ENCODE results near the gene ERRFI1. TPM values are rescaled to one million over a fixed set of nuclear protein-coding genes. Genes with fewer than 3 reads are reported as not detected.

Gene ERRFI1
- total RNA-seq, 4 donors from 2014 or later, result 308 to 587 (median 435) TPM

- intact Hi-C loops (cut with DNase I), result no loop called here
- Histone ChIP-seq H3K9me3 (no peaks in the 10 kb centered on the region), H3K4me1 (peaks cover 44 to 96% (median 93%) of the 10 kb centered on the region in 4 donors), H3K27ac (replicated peaks in 1 of 4) (peak overlapping the region; percentile 90 to 98 (median 95)), H3K36me3 (peaks cover 30 to 47% (median 44%) of the 10 kb centered on the region in 4 donors), H3K27me3 (no peaks in the 10 kb centered on the region), H3K4me3 (peak overlapping the region; percentile 5 to 38 (median 28))
- WGBS, result 33% methylated on average over 2 of the region's 2 CpGs
- DNase-seq (ENCODE audit: extremely low spot score), result no peak
- TF ChIP-seq POLR2A (IDR thresholded peaks at IDR 0.05; ENCODE audit: low read depth) (no peak), POLR2AphosphoS5 (IDR thresholded peaks at IDR 0.05) (peak; percentile 33 to 43)
Measured at GRCh38 chr1:8015809-8016165, 10.3 kb downstream of the ERRFI1 start.

GRCh38 chr1:8015036-8015808 is 10.9 kb downstream of the ERRFI1 start:
- 22% methylated on average over 8 of the region's 8 CpGs for WGBS
- Histone ChIP-seq H3K4me1 (peaks cover 40 to 95% (median 91%) of the 10 kb centered on the region in 4 donors), H3K36me3 (peaks cover 31 to 52% (median 47%) of the 10 kb centered on the region in 4 donors), H3K4me3 (peak overlapping the region; percentile 5 to 38 (median 28)), H3K27ac (replicated peaks in 1 of 4) (peak overlapping the region; percentile 90 to 98 (median 95)), H3K27me3 (no peaks in the 10 kb centered on the region), H3K9me3 (no peaks in the 10 kb centered on the region)
- intact Hi-C loops (cut with DNase I), result no loop called here
- TF ChIP-seq CTCF (IDR thresholded peaks at IDR 0.05) (peak; percentile 50 to 60 (median 58)), POLR2A (IDR thresholded peaks at IDR 0.05; ENCODE audit: low read depth) (peak; percentile 10), POLR2AphosphoS5 (IDR thresholded peaks at IDR 0.05) (peak in 1 of 2 donors; percentile 41), EP300 (IDR thresholded peaks at IDR 0.05) (no peak)
- DNase-seq (ENCODE audit: extremely low spot score), result no peak

- Histone ChIP-seq H3K27me3 (no peaks in the 10 kb centered on the region), H3K27ac (replicated peaks in 1 of 4) (peak overlapping the region; percentile 90 to 98 (median 95)), H3K4me3 (peak overlapping the region in 1 of 4 donors; percentile 24), H3K4me1 (peaks cover 35 to 95% (median 91%) of the 10 kb centered on the region in 4 donors), H3K36me3 (peaks cover 31 to 60% (median 54%) of the 10 kb centered on the region in 4 donors), H3K9me3 (no peaks in the 10 kb centered on the region)
- 72% methylated on average over 10 of the region's 10 CpGs for WGBS
- TF ChIP-seq POLR2AphosphoS5 (IDR thresholded peaks at IDR 0.05) (peak; percentile 76 to 87), POLR2A (IDR thresholded peaks at IDR 0.05; ENCODE audit: low read depth) (no peak)
- DNase-seq (ENCODE audit: extremely low spot score), result no peak
- intact Hi-C loops (cut with DNase I), result no loop called here
Measured at GRCh38 chr1:8014381-8014988, 11.6 kb downstream of the ERRFI1 start.

- peaks cover 31 to 67% (median 57%) of the 10 kb centered on the region in 4 donors for H3K36me3 ChIP-seq
- H3K27me3 ChIP-seq, result no peaks in the 10 kb centered on the region
- H3K4me3 ChIP-seq, result no peak overlapping the region
- no peak for DNase-seq (ENCODE audit: extremely low spot score)
- no peaks in the 10 kb centered on the region for H3K9me3 ChIP-seq
- TF ChIP-seq POLR2A (IDR thresholded peaks at IDR 0.05; ENCODE audit: low read depth), result no peak
- no peak for TF ChIP-seq POLR2AphosphoS5 (IDR thresholded peaks at IDR 0.05)
- TF ChIP-seq CTCF (IDR thresholded peaks at IDR 0.05), result no peak
- TF ChIP-seq EP300 (IDR thresholded peaks at IDR 0.05), result no peak
- H3K4me1 ChIP-seq, result peaks cover 35 to 95% (median 91%) of the 10 kb centered on the region in 4 donors
- 59% methylated on average over 6 of the region's 6 CpGs for WGBS
- intact Hi-C loops (cut with DNase I), result no loop called here
- H3K27ac ChIP-seq (replicated peaks in 1 of 4), result peak overlapping the region; percentile 90 to 98 (median 95)
Measured at GRCh38 chr1:8013800-8014199, 12.3 kb downstream of the ERRFI1 start.

GRCh38 chr1:8013399-8013798 is 12.7 kb downstream of the ERRFI1 start:
- WGBS, result 85% methylated on average over 11 of the region's 11 CpGs
- Histone ChIP-seq H3K36me3 (peaks cover 31 to 71% (median 59%) of the 10 kb centered on the region in 4 donors), H3K27me3 (no peaks in the 10 kb centered on the region), H3K4me3 (no peak overlapping the region), H3K27ac (replicated peaks in 1 of 4) (peak overlapping the region in 3 of 4 donors; percentile 90 to 98 (median 96)), H3K4me1 (peaks cover 35 to 95% (median 90%) of the 10 kb centered on the region in 4 donors), H3K9me3 (no peaks in the 10 kb centered on the region)
- intact Hi-C loops (cut with DNase I), result no loop called here
- no peak for TF ChIP-seq CTCF (IDR thresholded peaks at IDR 0.05)
- TF ChIP-seq EP300 (IDR thresholded peaks at IDR 0.05), result no peak
- peak; percentile 90 to 91 for TF ChIP-seq POLR2AphosphoS5 (IDR thresholded peaks at IDR 0.05)
- no peak for TF ChIP-seq POLR2A (IDR thresholded peaks at IDR 0.05; ENCODE audit: low read depth)
- no peak for DNase-seq (ENCODE audit: extremely low spot score)

All from esophagus muscularis mucosa (tissue), 4 donors.